K562 (cell line): ENCODE data around the gene HSPB1. TPM values are rescaled to one million over a fixed set of nuclear protein-coding genes. Genes with fewer than 3 reads are reported as not detected.

Source experiments
- CBX2 ChIP-seq: fragments of 200-600 bp; sonication (generic); IDR thresholded peaks from one replicate; pipeline ENCODE4 v1.6.1; 2012; ENCODE audit warnings: mild to moderate bottlenecking, low read length, inconsistent platforms; ENCODE audit not compliant: insufficient read depth, poor library complexity, severe bottlenecking
- CCNT2 ChIP-seq: IDR thresholded peaks from 2 replicates; pipeline ENCODE4 v1.6.1; 2011; ENCODE audit warnings: borderline replicate concordance, low read depth, mild to moderate bottlenecking, moderate library complexity, mixed read lengths, low read length; ENCODE audit not compliant: insufficient read length; ENCODE audit errors: extremely low read depth
- CREB5 ChIP-seq: fragments of 250-450 bp; sonication (Bioruptor Pico); IDR thresholded peaks from 2 replicates; pipeline ENCODE4 v1.5.0; 2020; ENCODE audit warnings: mild to moderate bottlenecking
- HBP1 ChIP-seq: fragments of 450-650 bp; formaldehyde crosslinking; IDR thresholded peaks from 2 replicates; pipeline ENCODE4 v1.4.0; 2022; ENCODE audit warnings: missing genetic modification characterization
- HSF4 ChIP-seq: fragments of 250-450 bp; sonication (Bioruptor Pico); IDR thresholded peaks from 2 replicates; pipeline ENCODE4 v2.1.2; 2022; ENCODE audit warnings: mild to moderate bottlenecking, moderate library complexity, borderline replicate concordance
- IRF2 ChIP-seq: sonication (generic); formaldehyde crosslinking; IDR thresholded peaks from 2 replicates; pipeline ENCODE4 v1.8.1; 2022; ENCODE audit warnings: mild to moderate bottlenecking, missing genetic modification reagents
- NCOA4 ChIP-seq: fragments of 450-650 bp; IDR thresholded peaks from 2 replicates; pipeline ENCODE4 v1.6.1; 2018; ENCODE audit warnings: mild to moderate bottlenecking; ENCODE audit not compliant: partially characterized antibody
- NFE2 ChIP-seq: IDR thresholded peaks from 2 replicates; pipeline ENCODE4 v1.6.1; 2014; ENCODE audit warnings: antibody characterized with exemption, low read depth
- PML ChIP-seq: IDR thresholded peaks from 2 replicates; pipeline ENCODE4 v1.6.1; 2012; ENCODE audit warnings: low read length, inconsistent platforms
- PRPF4 ChIP-seq: fragments of 200-400 bp; formaldehyde crosslinking; IDR thresholded peaks from one replicate; pipeline ENCODE4 v1.6.1; 2017; ENCODE audit warnings: low read length, low read depth, mild to moderate bottlenecking; ENCODE audit not compliant: insufficient read depth, poor library complexity, severe bottlenecking
- RFX1 ChIP-seq: fragments of 450-650 bp; IDR thresholded peaks from 2 replicates; pipeline ENCODE4 v1.6.1; 2016; ENCODE audit warnings: mild to moderate bottlenecking, moderate library complexity
- RREB1 ChIP-seq: fragments of 250-450 bp; sonication (Bioruptor Pico); IDR thresholded peaks from 2 replicates; pipeline ENCODE4 v1.4.0; 2020
- SMARCE1 ChIP-seq: fragments of 450-650 bp; IDR thresholded peaks from 2 replicates; pipeline ENCODE4 v1.7.1; 2016; ENCODE audit warnings: mild to moderate bottlenecking
- THRB ChIP-seq: fragments of 450-650 bp; formaldehyde crosslinking; conservative IDR thresholded peaks from 2 replicates; pipeline ENCODE4 v1.4.0; 2022; ENCODE audit warnings: mild to moderate bottlenecking, missing genetic modification characterization
- ZNF124 ChIP-seq: sonication (generic); formaldehyde crosslinking; IDR thresholded peaks from 2 replicates; pipeline ENCODE4 v1.8.1; 2022; ENCODE audit warnings: missing genetic modification reagents
- polyA plus RNA-seq, 8 experiments: library from polyadenylated mRNA; depleted of rRNA in 4 of 8; stranded (reverse) in 5 of 8; unstranded in 3 of 8; fragments of >200 nt; fragmentation: Nextera tagmentation in 2 of 8; fragmentation: Illumina TruSeq in 1 of 8; extraction: Ambion mirVana in 2 of 8; extraction: Trizol in 1 of 8; gene quantifications; 2 replicates each; pipeline versions ENCODE4 v1.2.1 to v1.2.3, GENCODE V29; 2011 to 2014; ENCODE audit warnings: inconsistent platforms in 1 of 8, missing spikeins in 1 of 8
- total RNA-seq, 7 experiments: library from RNA; depleted of rRNA in 6 of 7; stranded (reverse); fragments of >200 nt in 6 of 7; fragmentation: Illumina TruSeq in 2 of 7; extraction: Trizol in 2 of 7; gene quantifications; 2 replicates each; pipeline versions ENCODE4 v1.2.1 to v1.2.3, GENCODE V29; 2011 to 2021; ENCODE audit warnings: low replicate concordance in 1 of 7

The HSPB1 gene
- total and polyA plus RNA-seq, 9 of the 15 experiments (the other 6 are each of a cell fraction or from before 2014, with no cell fraction given) = 27.1 to 522 (median 138) TPM

- TF ChIP-seq RREB1 (no peak), CREB5 (CRISPR knock-in tag) (no peak), IRF2 (CRISPR knock-in tag) (no peak), CBX2 (no peak), THRB (CRISPR knock-in tag) (peak; percentile 72), ZNF124 (CRISPR knock-in tag) (no peak), RFX1 (no peak), SMARCE1 (peak; percentile 69; the same call in 1 of the 2 replicates), PML (no peak), NCOA4 (peak; percentile 66), CCNT2 (no peak), PRPF4 (no peak), NFE2 (no peak), HSF4 (CRISPR knock-in tag) (no peak), HBP1 (CRISPR knock-in tag) (peak; percentile 83; the same call in 1 of the 2 replicates)
These were observed 21.3 kb upstream of the HSPB1 start (continued) for GRCh38 chr7:76281006-76281705.
